Activated naive CD8-positive, alpha-beta T cell treated with anti-CD3 and anti-CD28 coated beads, Interleukin-2, amount 50 U/mL, for 16 hours (primary cell): Measurements from ENCODE around the gene IFT74.

Experiments used
- DNase-seq: peaks from one replicate; pipeline ENCODE4 v3.0.0-alpha.2; 2020; ENCODE audit warnings: low read depth, low spot score

The IFT74 gene

DNA sequence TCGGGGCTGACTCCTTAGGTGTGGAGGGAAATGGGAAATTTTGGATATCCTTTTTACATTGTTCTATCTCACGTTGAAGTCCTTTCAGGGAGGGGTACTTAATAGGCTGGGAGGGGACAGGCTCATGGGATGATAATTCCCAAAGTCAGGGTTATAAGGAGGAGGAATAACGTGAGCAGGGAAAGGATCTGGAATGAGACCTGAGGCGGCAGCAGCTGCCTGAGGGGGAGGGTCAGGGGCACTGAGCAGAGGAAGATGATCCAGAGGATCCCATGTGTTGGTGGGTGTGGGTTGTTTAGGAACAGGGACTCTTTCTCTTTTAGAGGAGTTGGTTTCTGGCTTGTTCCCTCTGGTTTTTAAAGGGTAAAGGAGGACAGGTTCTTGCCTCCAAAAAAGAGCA lies 18.7 kb downstream of the IFT74 start:
- no peak for DNase-seq

GRCh38 chr9:26975728-26976707 lies 19.8 kb downstream of the IFT74 start:
- DNase-seq, result no peak

- no peak for DNase-seq
These were observed 27.1 kb downstream of the IFT74 start for GRCh38 chr9:26983340-26983739.

DNA sequence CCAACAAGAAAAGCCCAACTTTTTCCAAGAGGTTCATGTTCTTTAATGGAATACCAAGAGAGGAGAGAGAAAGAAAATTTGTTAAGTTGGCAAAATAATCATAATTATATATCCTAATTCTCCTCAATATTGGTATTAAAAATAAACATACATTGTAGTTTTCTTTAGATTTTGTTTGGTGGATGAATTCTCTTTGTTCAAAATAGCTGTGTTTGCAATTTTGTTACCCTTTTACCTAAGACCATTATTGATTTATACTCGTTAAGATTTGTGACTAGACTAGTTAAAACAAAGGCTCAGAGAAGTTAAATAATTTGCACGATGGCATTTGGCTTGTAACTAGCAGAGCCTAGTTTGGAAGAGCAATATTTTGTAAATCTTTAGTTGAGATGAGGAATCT lies 39.6 kb downstream of the IFT74 start:
- no peak for DNase-seq

DNA sequence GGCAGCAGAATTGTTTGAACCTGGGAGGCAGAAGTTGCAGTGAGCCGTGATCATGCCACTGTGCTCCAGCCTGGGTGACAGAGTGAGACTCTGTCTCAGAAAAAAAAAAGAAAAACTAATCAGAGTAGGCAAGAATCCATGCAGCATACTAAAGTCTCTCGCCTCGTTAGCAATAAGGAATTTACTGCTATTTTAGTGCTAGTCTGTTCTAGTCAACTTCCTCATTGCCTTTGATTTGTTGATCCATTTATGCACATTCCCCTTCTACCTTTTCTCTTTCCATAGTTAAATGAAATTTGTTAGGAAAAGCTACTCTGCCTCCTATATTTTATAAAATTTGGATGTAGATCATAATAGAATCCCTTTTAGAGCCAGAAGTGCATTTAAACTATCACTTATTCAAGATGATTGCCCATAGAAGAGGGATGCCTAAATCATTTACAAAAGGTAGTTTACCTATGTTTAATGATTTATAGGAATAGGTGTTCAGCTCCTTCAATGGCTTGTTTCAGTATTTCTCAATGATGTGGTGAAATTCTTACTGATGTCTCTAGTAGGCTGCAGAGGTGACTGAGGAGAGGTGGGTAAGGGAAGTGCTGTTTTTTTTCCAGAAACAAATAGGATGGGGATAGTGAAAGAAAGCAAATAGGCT lies 47.3 kb downstream of the IFT74 start:
- DNase-seq, result no peak

DNA sequence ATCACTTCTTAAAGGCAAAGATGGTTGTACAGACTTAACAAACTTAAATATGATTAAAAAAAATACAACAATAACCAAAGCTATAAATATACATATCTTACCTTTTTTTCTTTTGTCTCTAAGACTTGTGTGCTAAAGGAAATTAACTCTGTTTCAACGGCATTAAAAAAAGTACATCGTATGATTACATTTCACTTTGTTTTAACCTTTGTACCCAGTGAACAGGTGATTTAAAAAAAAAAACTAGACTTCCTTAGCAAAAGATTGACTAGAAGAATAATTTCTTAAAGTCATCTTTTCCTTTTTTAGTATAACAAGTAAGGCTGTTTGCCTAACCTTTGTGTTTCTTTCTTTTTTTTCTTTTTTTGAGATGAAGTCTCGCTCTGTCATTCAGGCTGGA lies 49.3 kb downstream of the IFT74 start, which contains the start of gene LRRC19:
TSS of gene LRRC19 (minus strand) at position 182 of the 400 bp plus-strand sequence. CDS start 5,978 bp downstream, outside the sequence.
- no peak for DNase-seq

DNA sequence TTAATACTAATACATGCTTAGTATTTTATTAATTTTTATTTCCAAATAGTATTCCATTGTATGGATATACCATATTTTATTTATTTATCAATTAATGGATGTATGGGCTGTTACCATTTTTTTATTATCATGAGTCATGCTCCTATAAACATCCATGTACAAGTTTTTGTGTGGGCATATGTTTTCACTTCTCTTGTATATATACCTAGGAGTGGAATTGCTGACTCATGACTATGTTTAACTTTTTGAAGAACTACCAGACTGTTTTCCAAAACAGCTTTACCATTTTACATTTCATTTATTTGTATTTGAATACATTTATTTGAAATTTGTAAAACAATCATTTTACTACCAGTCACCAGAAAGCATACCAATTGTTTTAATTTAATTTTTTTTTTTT lies 63.4 kb downstream of the IFT74 start:
- no peak for DNase-seq

- no peak for DNase-seq
These were observed 66.7 kb downstream of the IFT74 start for GRCh38 chr9:27022920-27023319.

GRCh38 chr9:27029186-27029585 lies 73.0 kb downstream of the IFT74 start:
- no peak for DNase-seq

DNA sequence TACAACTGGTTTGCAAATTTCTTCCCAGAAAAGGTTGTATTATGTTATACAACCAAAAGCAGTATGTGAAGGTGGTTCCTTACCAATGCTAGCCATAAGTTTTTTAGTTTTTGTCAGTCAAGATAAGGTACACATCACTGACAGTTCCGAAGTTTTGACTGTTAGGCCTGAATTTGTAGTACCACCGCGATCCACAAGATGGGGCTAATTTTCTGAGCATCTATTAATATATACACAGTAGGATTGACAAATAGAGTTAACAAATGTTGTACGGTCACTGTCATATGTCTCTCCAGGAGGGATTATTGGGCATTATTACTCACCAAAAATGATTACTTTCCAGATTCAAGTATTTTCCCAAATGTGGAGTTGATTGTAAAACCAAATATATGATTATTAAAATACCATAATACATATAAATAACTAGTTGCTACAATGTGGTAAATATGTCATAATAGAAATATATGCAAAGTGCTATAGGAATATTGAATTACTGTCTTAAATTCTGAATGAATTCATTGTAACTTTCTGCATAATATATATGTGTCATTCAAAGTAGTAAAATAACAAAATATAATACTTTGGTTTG lies 77.7 kb downstream of the IFT74 start:
- DNase-seq, result no peak

DNA sequence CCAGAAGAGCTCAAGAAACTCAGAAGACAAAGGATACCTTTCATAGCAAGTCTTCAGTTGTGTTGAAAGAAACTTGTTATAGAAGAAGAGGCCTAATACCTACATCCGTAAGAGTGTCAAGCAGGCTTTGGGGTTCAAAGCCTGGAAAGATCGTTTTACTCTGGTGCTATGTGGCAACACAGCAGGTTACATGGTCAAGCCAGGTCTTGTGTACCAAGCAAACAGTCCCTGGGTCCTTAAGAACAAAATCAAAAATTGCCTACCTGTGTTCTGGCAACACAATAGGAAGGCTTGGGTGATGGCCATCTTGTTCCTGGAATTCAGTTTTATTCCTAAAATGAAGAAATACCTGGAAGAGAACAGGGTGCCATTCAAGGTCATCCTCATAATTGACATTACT lies 81.3 kb downstream of the IFT74 start:
- no peak for DNase-seq

- no peak for DNase-seq
These were observed 85.5 kb downstream of the IFT74 start for GRCh38 chr9:27041746-27042145.

- DNase-seq, result no peak
These were observed 86.3 kb downstream of the IFT74 start for GRCh38 chr9:27042476-27042875.

- DNase-seq, result no peak
These were observed 87.0 kb downstream of the IFT74 start for GRCh38 chr9:27043176-27043575.

- no peak for DNase-seq
These were observed 90.9 kb downstream of the IFT74 start for GRCh38 chr9:27047136-27047535.

DNA sequence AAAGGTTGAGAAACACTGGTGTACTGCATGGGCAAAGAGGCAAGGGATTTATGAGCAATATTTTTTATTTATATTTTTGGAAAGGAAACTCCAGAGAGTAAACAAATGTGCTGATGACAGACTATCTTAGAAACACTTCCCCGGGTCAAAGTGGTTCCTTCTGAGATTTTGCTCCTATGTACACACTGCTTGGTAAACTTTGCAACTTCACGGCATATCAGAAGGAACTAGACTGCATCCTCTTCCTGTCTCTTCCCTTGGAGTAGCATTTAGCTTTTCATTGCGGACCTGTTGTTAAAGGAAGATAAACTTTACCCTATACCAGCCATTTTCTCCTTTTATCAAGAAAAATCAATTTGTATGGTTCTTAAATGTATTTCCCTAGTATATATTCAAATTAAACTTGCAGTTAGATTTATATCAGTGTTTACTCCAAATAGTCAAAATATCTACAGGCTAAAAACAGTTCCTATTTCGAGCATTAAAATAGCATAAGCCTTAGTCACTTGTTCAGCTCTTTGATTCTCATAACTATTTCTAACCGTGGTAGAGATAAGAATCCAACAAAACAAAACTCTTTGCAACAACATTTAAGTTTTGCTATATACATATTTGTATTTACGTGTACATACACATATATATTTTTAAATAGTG lies 97.3 kb downstream of the IFT74 start:
- DNase-seq, result no peak

DNA sequence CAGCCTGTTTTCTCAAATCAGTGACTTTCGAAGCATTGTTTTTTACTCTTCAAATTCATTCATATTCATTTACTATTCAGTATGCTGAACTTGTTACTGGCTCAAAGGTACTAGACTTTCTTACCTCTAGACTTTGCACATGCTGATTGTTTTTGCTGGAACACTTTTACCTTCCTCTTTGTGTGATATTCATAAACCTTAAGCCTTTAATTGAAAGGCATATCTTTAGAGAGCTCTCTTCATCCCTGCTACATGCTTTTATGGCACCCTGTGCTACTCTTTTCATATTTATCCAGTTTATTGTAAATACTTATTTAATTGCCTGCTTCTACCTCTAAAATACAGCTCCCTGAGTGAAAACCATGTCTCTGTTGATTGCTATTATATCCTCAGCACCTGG lies 97.9 kb downstream of the IFT74 start:
- no peak for DNase-seq

DNA sequence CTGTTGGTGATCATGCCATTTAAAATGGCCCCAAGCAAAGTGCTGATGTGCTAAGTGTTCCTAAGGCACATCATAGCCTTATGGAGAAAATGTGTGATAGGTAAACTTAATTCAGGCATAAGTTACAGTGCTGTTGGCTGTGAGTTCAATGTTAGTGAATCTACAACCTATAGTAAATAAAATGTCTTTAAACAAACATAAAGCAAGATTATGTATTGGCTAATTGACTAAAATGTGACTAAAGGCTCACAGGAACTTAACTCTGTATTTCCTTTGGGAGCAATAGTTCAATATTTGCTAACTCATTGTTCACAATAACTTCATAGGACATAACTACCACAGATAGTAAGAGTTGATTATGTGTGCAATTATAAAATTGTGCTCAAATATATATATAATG lies 98.6 kb downstream of the IFT74 start:
- DNase-seq, result no peak

DNA sequence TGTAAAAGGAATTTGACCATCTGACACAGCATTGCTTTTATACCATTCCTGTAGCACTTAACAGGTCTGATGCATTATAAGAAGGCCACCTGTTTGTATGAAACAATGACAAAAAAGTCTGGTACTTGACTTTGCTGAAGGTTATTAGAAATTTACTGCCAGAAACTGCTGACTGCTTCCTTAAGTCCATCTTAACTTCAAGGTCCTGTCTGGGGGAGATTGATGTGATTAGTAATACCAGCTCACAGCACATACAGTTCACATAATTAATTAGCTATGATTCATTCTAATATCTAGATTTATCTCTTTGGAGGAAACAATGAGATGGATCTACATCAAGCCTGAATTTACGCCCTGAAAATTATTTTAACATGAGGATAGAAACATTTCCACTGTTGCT lies 103.2 kb downstream of the IFT74 start:
- DNase-seq, result no peak

- DNase-seq, result no peak
These were observed 103.7 kb downstream of the IFT74 start for GRCh38 chr9:27059907-27060306.

DNA sequence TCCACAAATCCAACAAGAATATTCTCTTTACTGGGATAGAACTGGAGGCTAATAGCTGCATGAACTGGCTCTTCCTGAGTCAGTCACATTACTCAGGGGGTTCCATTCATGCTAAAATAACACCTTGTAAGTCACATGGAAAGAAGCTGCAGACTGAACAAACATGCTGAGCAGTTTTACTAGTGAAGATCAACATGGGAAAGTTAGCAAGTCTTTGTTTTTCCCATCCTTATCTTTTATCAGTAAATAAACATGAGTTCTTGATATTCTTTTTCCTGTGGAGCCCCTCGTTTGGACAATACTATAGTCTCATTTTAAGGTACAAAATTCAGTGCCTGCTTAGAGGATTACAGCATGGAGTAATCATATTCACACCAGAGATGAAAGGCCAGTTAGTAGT lies 109.1 kb downstream of the IFT74 start:
- no peak for DNase-seq
